Osteoblast (primary cell): ENCODE data around the gene LOXL3. TPM values are rescaled to one million over a fixed set of nuclear protein-coding genes. Genes with fewer than 3 reads are reported as not detected.
A peak's percentile ranks its signal among the peaks of the same experiment; 100 is the strongest.

ENCODE experiments used
- DNase-seq: peaks from one replicate; pipeline ENCODE4 v3.0.0; 2011; ENCODE audit warnings: low spot score, mixed read lengths; ENCODE audit not compliant: insufficient read length; ENCODE audit errors: missing footprints
- H2AFZ ChIP-seq: 2 replicates; pipeline ENCODE4 v1.6.0; 2011; ENCODE audit warnings: mild to moderate bottlenecking, low read length
- H3K27ac ChIP-seq: 2 replicates; pipeline ENCODE4 v1.5.1; 2011; ENCODE audit warnings: mild to moderate bottlenecking, low read depth, low read length, moderate library complexity
- H3K27me3 ChIP-seq: 2 replicates; pipeline ENCODE4 v1.6.0; 2012; ENCODE audit warnings: mild to moderate bottlenecking, control low read depth, inconsistent platforms, low read length, moderate library complexity; ENCODE audit not compliant: insufficient read depth
- H3K36me3 ChIP-seq: 2 replicates; pipeline ENCODE4 v1.5.1; 2011; ENCODE audit warnings: mild to moderate bottlenecking, low read length, control low read depth, moderate library complexity; ENCODE audit not compliant: insufficient read depth
- H3K4me1 ChIP-seq: 2 replicates; pipeline ENCODE4 v1.5.1; 2011; ENCODE audit warnings: mild to moderate bottlenecking, low read length, control low read depth, moderate library complexity; ENCODE audit not compliant: insufficient read depth
- H3K4me2 ChIP-seq: 2 replicates; pipeline ENCODE4 v1.6.0; 2011; ENCODE audit warnings: mild to moderate bottlenecking, low read length; ENCODE audit not compliant: insufficient read depth
- H3K4me3 ChIP-seq: fragments of 200-600 bp; sonication (generic); 3 replicates; pipeline ENCODE4 v1.5.1; 2012; ENCODE audit warnings: mild to moderate bottlenecking, low read length, inconsistent platforms; ENCODE audit not compliant: insufficient read depth
- H3K79me2 ChIP-seq: 2 replicates; pipeline ENCODE4 v1.6.0; 2012; ENCODE audit warnings: mild to moderate bottlenecking, low read length, control low read depth, inconsistent platforms; ENCODE audit not compliant: insufficient read depth
- H3K9me3 ChIP-seq: 2 replicates; pipeline ENCODE4 v1.5.1; 2011; ENCODE audit warnings: low read depth, low read length, control low read depth
- H4K20me1 ChIP-seq: 2 replicates; pipeline ENCODE4 v1.6.0; 2012; ENCODE audit warnings: mild to moderate bottlenecking, low read length, control low read depth; ENCODE audit not compliant: insufficient read depth
- total RNA-seq: library from RNA; depleted of rRNA; stranded (reverse); fragments of >200 nt; gene quantifications from 2 replicates; pipeline ENCODE4 v1.2.3, GENCODE V29; 2012
- TF ChIP-seq, protein P1 (sequence below): IDR thresholded peaks from 2 replicates; pipeline ENCODE4 v1.5.1; 2011; ENCODE audit warnings: mild to moderate bottlenecking, low read depth, low read length, moderate library complexity; ENCODE audit errors: extremely low read depth

Gene LOXL3
- total RNA-seq, 1 donor = 97.4 TPM

DNA sequence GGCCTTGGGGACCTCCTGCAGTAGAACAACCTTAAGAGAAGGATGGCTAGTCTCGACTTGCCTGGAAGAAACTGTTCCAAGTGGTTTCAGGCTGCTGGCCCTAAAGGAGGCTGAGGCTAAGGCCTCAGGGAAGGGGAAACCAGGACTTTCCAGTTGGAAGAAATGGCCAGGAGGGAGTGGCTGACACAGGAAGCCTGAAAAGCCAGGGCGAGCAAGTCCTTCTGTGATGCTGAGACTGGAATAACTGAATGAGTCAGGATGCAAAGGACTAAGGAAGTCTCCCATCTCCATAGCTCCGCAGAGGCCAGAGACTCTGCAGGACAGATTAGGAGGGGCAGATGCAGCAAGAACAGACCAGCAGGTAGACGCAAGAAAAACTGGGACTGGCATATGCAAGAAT is 16.6 kb downstream of the LOXL3 start:
- Histone ChIP-seq H3K27me3 (no peaks in the 10 kb centered on the region), H3K36me3 (peaks cover 75% of the 10 kb centered on the region), H3K79me2 (peaks cover 10% of the 10 kb centered on the region), H3K4me1 (no peaks in the 10 kb centered on the region), H2AFZ (no peak overlapping the region), H3K9me3 (no peaks in the 10 kb centered on the region), H3K4me3 (no peak overlapping the region), H3K27ac (peak overlapping the region; percentile 10), H4K20me1 (no peaks in the 10 kb centered on the region), H3K4me2 (no peak overlapping the region)
- peak; percentile 80 for DNase-seq
- TF ChIP-seq, protein P1, sequence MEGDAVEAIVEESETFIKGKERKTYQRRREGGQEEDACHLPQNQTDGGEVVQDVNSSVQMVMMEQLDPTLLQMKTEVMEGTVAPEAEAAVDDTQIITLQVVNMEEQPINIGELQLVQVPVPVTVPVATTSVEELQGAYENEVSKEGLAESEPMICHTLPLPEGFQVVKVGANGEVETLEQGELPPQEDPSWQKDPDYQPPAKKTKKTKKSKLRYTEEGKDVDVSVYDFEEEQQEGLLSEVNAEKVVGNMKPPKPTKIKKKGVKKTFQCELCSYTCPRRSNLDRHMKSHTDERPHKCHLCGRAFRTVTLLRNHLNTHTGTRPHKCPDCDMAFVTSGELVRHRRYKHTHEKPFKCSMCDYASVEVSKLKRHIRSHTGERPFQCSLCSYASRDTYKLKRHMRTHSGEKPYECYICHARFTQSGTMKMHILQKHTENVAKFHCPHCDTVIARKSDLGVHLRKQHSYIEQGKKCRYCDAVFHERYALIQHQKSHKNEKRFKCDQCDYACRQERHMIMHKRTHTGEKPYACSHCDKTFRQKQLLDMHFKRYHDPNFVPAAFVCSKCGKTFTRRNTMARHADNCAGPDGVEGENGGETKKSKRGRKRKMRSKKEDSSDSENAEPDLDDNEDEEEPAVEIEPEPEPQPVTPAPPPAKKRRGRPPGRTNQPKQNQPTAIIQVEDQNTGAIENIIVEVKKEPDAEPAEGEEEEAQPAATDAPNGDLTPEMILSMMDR = no peak

DNA sequence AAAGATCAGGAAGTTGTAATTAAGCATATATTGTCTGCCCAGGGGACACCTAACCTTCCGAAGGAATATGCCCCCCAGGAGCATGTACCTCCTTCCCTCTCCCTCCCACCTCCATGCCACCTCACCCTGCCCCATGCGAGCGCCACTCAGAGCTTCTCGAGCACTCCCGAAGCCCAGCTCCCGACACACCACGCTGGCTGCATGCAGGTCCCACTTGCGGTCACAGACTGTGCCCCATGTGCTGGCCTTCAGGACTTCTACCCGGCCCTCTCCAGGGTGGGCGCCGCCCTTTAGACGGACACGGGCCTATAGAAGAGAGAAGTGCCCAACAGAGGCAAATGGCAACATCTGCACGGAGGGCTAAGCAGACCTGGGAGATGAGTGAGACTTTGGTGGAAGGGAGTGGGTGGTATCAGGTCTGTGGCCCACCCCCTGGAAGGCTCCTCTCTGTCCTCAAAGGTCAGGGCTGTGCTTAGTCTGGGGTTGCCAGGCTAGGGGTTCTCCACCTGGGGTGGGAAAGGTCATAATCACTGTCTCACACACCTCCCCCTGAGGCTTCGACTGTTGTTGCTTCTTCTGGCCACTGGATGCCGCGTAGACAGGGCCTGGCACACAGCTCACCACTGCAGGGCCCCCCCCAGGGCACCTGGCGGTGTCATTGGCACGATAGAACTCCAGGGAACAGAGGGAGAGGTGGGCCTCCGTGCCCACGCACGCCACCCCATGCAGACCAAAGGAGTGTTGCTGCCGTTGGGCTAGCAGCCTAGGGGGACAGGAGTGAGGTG is 17.4 kb downstream of the LOXL3 start:
- H3K79me2 ChIP-seq = peaks cover 17% of the 10 kb centered on the region
- no peak overlapping the region for H2AFZ ChIP-seq

DNA sequence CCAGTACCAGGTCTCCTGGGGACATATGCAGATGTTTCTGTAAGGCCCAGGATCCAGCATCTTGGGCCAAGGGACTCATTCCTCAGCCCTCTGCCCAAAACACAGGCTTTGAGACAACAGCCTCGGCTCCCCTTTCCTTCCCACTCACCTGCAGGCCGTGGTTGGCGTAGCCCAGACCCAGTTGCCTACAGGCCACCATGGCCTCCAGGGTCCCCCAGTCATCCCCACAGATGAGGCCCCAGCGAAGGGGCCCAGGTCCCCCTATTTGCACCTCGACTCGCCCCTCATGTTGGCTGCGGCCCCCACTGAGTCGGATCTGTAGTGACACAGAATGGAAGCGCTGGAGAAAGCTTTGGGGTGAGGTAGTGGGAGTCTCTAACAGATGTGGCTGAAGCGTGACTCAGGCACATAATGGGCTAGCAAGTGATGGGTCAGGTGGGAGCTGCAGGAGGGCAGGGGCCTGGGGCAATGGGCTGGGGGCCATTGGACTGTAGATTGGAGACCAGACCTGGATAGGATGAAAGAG is 18.2 kb downstream of the LOXL3 start:
- DNase-seq = peak; percentile 59
- H3K27ac ChIP-seq = no peak overlapping the region
- H3K4me3 ChIP-seq = no peak overlapping the region
- no peaks in the 10 kb centered on the region for H3K9me3 ChIP-seq
- no peak overlapping the region for H2AFZ ChIP-seq
- no peaks in the 10 kb centered on the region for H3K27me3 ChIP-seq
- peaks cover 15% of the 10 kb centered on the region for H3K4me1 ChIP-seq
- TF ChIP-seq, protein P1 = no peak
- peaks cover 25% of the 10 kb centered on the region for H3K79me2 ChIP-seq
- no peaks in the 10 kb centered on the region for H4K20me1 ChIP-seq
- peaks cover 72% of the 10 kb centered on the region for H3K36me3 ChIP-seq
- no peak overlapping the region for H3K4me2 ChIP-seq

More for the DNA sequence above, 17.4 kb downstream of the LOXL3 start:
- Histone ChIP-seq H3K4me1 (peaks cover 6% of the 10 kb centered on the region), H3K27me3 (no peaks in the 10 kb centered on the region), H3K27ac (peak overlapping the region; percentile 10), H3K4me3 (no peak overlapping the region), H3K9me3 (no peaks in the 10 kb centered on the region), H3K36me3 (peaks cover 72% of the 10 kb centered on the region), H3K4me2 (no peak overlapping the region), H4K20me1 (no peaks in the 10 kb centered on the region)
- peak; percentile 39 for DNase-seq
- TF ChIP-seq, protein P1 = no peak

DNA sequence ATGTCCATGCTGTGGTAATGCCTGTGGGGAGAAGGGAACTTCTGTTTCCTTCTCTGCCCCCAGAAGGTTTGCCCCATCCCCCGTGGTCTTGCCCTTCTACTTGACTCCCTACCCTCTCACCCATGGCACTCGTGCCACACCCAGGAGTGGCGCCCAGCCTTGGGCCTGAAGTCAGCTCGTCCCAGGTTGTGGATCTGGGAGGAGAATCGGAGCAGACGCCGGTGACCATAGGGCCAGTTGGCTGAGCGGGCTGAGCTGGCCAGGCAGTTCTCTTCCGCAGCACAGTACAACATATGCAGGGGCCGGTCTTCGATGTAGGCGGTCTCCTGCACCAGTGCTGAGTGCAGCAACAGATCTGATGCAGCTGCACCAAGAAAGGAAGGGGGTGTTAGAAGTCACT is 19.3 kb downstream of the LOXL3 start:
- peak; percentile 37 for DNase-seq
- peaks cover 15% of the 10 kb centered on the region for H3K4me1 ChIP-seq
- H3K9me3 ChIP-seq = no peaks in the 10 kb centered on the region
- TF ChIP-seq, protein P1 = no peak
- no peak overlapping the region for H3K27ac ChIP-seq
- H3K4me2 ChIP-seq = no peak overlapping the region
- no peaks in the 10 kb centered on the region for H4K20me1 ChIP-seq
- H3K4me3 ChIP-seq = no peak overlapping the region
- no peak overlapping the region for H2AFZ ChIP-seq
- H3K79me2 ChIP-seq = peaks cover 30% of the 10 kb centered on the region
- H3K36me3 ChIP-seq = peaks cover 62% of the 10 kb centered on the region
- H3K27me3 ChIP-seq = no peaks in the 10 kb centered on the region
